PC-9 (cell line): ENCODE results near the gene ADARB2.
"Not testable (repeated sequence)": the region's sequence is repeated elsewhere in the genome, so short reads cannot be mapped to it uniquely, and the experiment has no call there.

Experiments used
- EZH2 ChIP-seq: fragments of 200-600 bp; sonication (generic); IDR thresholded peaks from 2 replicates; pipeline ENCODE4 v1.8.0; 2017; ENCODE audit warnings: antibody characterized with exemption, low read depth
- TF ChIP-seq, protein P1 (sequence below): fragments of 200-600 bp; sonication (generic); conservative IDR thresholded peaks from 2 replicates; pipeline ENCODE4 v1.6.1; 2017; ENCODE audit warnings: mixed run types, antibody characterized with exemption, mild to moderate bottlenecking, moderate library complexity

DNA sequence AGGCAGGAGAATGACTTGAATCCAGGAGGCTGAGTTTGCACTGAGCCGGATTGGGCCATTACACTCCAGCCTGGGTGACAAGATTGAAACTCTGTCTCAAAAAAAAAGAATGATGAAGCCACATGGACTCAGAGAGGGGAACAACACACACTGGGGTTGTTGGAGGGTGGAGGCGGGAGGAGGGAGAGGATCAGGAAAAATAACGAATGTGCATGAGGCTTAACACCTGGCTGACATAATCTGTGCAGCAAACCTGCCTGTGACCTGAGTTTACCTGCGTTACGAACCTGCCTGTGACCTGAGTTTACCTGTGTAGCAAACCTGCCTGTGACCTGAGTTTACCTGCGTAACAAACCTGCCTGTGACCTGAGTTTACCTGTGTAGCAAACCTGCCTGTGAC is 277.7 kb downstream of the ADARB2 start:
- TF ChIP-seq, protein P1, sequence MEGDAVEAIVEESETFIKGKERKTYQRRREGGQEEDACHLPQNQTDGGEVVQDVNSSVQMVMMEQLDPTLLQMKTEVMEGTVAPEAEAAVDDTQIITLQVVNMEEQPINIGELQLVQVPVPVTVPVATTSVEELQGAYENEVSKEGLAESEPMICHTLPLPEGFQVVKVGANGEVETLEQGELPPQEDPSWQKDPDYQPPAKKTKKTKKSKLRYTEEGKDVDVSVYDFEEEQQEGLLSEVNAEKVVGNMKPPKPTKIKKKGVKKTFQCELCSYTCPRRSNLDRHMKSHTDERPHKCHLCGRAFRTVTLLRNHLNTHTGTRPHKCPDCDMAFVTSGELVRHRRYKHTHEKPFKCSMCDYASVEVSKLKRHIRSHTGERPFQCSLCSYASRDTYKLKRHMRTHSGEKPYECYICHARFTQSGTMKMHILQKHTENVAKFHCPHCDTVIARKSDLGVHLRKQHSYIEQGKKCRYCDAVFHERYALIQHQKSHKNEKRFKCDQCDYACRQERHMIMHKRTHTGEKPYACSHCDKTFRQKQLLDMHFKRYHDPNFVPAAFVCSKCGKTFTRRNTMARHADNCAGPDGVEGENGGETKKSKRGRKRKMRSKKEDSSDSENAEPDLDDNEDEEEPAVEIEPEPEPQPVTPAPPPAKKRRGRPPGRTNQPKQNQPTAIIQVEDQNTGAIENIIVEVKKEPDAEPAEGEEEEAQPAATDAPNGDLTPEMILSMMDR, result not testable (repeated sequence)
- TF ChIP-seq EZH2, result not testable (repeated sequence)
